HepG2 (cell line): ENCODE results near the gene CCDC170. TPM values are rescaled to one million over a fixed set of nuclear protein-coding genes. Genes with fewer than 3 reads are reported as not detected.

Experiments
- ATAC-seq: fragments of 200-7000 bp; cut with Tn5 transposase; 3 replicates; pipeline ENCODE4 v1.9.1; 2020; ENCODE audit warnings: mild to moderate bottlenecking, moderate library complexity
- BruUV-seq: library from RNA; stranded (reverse); fragments of 400-500 nt; replicated peaks from 2 replicates; lab custom pipeline; 2021; lab: Mats Ljungman, UMichigan
- CTCF ChIA-PET: fragments of 300-600 bp; formaldehyde crosslinking; extraction: SDS; loops from one replicate; lab custom pipeline; 2021; ENCODE audit warnings: low total read pairs, inconsistent platforms, low intra/inter-chr PET ratio; lab: Yijun Ruan, JAX
- POLR2A ChIA-PET: fragments of 350-600 bp; sonication (Branson Sonifier 250); formaldehyde crosslinking; loops from one replicate; lab custom pipeline; 2020; ENCODE audit warnings: antibody characterized with exemption, inconsistent platforms; lab: Yijun Ruan, JAX
- DNase-seq: peaks from one replicate; pipeline ENCODE4 v3.0.0-alpha.2; 2015; ENCODE audit warnings: low spot score
- FAIRE-seq: peaks from 3 replicates; lab custom pipeline; 2011; peaks lifted over from hg19 to GRCh38; lab: Jason Lieb, UNC
- H2AFZ ChIP-seq: one replicate; pipeline ENCODE4 v1.6.1; 2011; ENCODE audit warnings: low read length, inconsistent platforms
- H3K27ac ChIP-seq: fragments of 300-600 bp; 3 replicates; pipeline ENCODE4 v1.8.0; 2011; ENCODE audit warnings: mixed run types, mild to moderate bottlenecking, mixed read lengths, low read length, inconsistent platforms; ENCODE audit not compliant: insufficient read depth; ENCODE audit errors: extremely low read length
- H3K27me3 ChIP-seq, 2 experiments: fragments of 200-600 bp in 1 of 2; 2 replicates in 1 of 2; 3 replicates in 1 of 2; pipeline versions ENCODE4 v1.6.0 to v1.8.0; 2011; ENCODE audit warnings: low read length in 2 of 2, mild to moderate bottlenecking in 2 of 2, moderate library complexity in 2 of 2, inconsistent platforms in 1 of 2; ENCODE audit not compliant: insufficient read depth in 2 of 2, control insufficient read depth in 1 of 2
- H3K36me3 ChIP-seq, 2 experiments: fragments of 200-600 bp in 1 of 2; replicated peaks in 1 of 2; 2 replicates in 1 of 2; 3 replicates in 1 of 2; pipeline versions ENCODE4 v1.5.1 to v1.8.0; 2011; ENCODE audit warnings: low read length in 2 of 2, inconsistent platforms in 1 of 2; ENCODE audit not compliant: insufficient read depth in 2 of 2, control insufficient read depth in 1 of 2
- H3K4me1 ChIP-seq: 2 replicates; pipeline ENCODE4 v1.5.1; 2012; ENCODE audit warnings: low read length, inconsistent platforms; ENCODE audit not compliant: insufficient read depth
- H3K4me2 ChIP-seq: 2 replicates; pipeline ENCODE4 v1.6.0; 2011; ENCODE audit warnings: low read depth, low read length, inconsistent platforms
- H3K4me3 ChIP-seq, 3 experiments: fragments of 200-600 bp in 1 of 3; sonication (generic), shearing (Covaris generic) in 1 of 3; replicated peaks in 1 of 3; 2 replicates each; pipeline ENCODE4 v1.5.1; 2011 to 2016; ENCODE audit warnings: low read length in 3 of 3, inconsistent platforms in 2 of 3, low read depth in 2 of 3, mild to moderate bottlenecking in 2 of 3, control low read depth in 1 of 3, mixed read lengths in 1 of 3; ENCODE audit not compliant: insufficient read depth in 1 of 3
- H3K79me2 ChIP-seq: one replicate; pipeline ENCODE4 v1.6.1; 2011; ENCODE audit warnings: low read length, inconsistent platforms; ENCODE audit not compliant: insufficient read depth
- H3K9ac ChIP-seq: 2 replicates; pipeline ENCODE4 v1.6.0; 2011; ENCODE audit warnings: mild to moderate bottlenecking, low read depth, low read length, inconsistent platforms; ENCODE audit not compliant: insufficient read depth
- H3K9me3 ChIP-seq: 2 replicates; pipeline ENCODE4 v1.5.1; 2012; ENCODE audit warnings: mild to moderate bottlenecking, low read length
- H4K20me1 ChIP-seq: 2 replicates; pipeline ENCODE4 v1.6.0; 2011; ENCODE audit warnings: inconsistent platforms, mild to moderate bottlenecking, low read length, moderate library complexity; ENCODE audit not compliant: insufficient read depth
- CENPT ChIP-seq: sonication (generic); formaldehyde crosslinking; IDR thresholded peaks from 2 replicates; pipeline ENCODE4 v1.8.0; 2022; ENCODE audit warnings: low read depth, mild to moderate bottlenecking, moderate library complexity, missing genetic modification reagents
- HNF1B ChIP-seq: sonication (generic); formaldehyde crosslinking; IDR thresholded peaks from 2 replicates; pipeline ENCODE4 v1.5.1; 2020; ENCODE audit warnings: mild to moderate bottlenecking, moderate library complexity, missing genetic modification reagents
- KDM5A ChIP-seq: fragments of 200-600 bp; sonication (generic); IDR thresholded peaks from 2 replicates; pipeline ENCODE4 v1.7.0; 2018; ENCODE audit warnings: antibody characterized with exemption, mild to moderate bottlenecking, low read length, borderline replicate concordance
- KMT2B ChIP-seq: IDR thresholded peaks from 2 replicates; pipeline ENCODE4 v1.6.1; 2016; ENCODE audit warnings: missing genetic modification reagents, missing compliant biosample characterization
- MAFF ChIP-seq: IDR thresholded peaks from 2 replicates; pipeline ENCODE4 v1.6.1; 2011; ENCODE audit warnings: low read depth, low read length, improper control_type of control experiment
- MAFK ChIP-seq, 2 experiments: IDR thresholded peaks in 1 of 2; conservative IDR thresholded peaks in 1 of 2; 2 replicates each; pipeline ENCODE4 v1.6.1; 2011; ENCODE audit warnings: improper control_type of control experiment in 2 of 2, low read length in 2 of 2
- MIXL1 ChIP-seq: IDR thresholded peaks from 2 replicates; pipeline ENCODE4 v1.6.1; 2016
- SUZ12 ChIP-seq: fragments of 150-350 bp; IDR thresholded peaks from 2 replicates; pipeline ENCODE4 v1.6.1; 2014; ENCODE audit warnings: low read depth, low read length
- ZNF280D ChIP-seq: sonication (generic); formaldehyde crosslinking; IDR thresholded peaks from 2 replicates; pipeline ENCODE4 v1.5.1; 2020; ENCODE audit warnings: mild to moderate bottlenecking, missing genetic modification reagents
- ZNF317 ChIP-seq: sonication (generic); formaldehyde crosslinking; IDR thresholded peaks from 2 replicates; pipeline ENCODE4 v1.5.0; 2020; ENCODE audit warnings: mild to moderate bottlenecking, missing genetic modification reagents
- WGBS: methylation state at CpG from one replicate; pipeline ENCODE4 v1.1.6; 2017; ENCODE audit warnings: low lambda C conversion rate; 5-methylcytosine and 5-hydroxymethylcytosine counted together
- in situ Hi-C: cut with HindIII; loops from 2 replicates; pipeline ENCODE4 v1.10.0; 2017; ENCODE audit warnings: low pct_unique_long_range_greater_than_20kb; ENCODE audit not compliant: extremely low pct_ligation_motif_present
- intact Hi-C: fragments of 100-400 bp; cut with micrococcal nuclease; formaldehyde crosslinking; loops from one replicate; pipeline ENCODE4 v1.10.0; 2022; ENCODE audit not compliant: unreplicated experiment
- polyA plus RNA-seq, 8 experiments: library from polyadenylated mRNA; depleted of rRNA in 3 of 8; stranded (reverse) in 7 of 8; unstranded in 1 of 8; fragments of >200 nt; fragmentation: Illumina TruSeq in 4 of 8; extraction: Trizol in 4 of 8; gene quantifications; 2 replicates each; pipeline versions ENCODE4 v1.2.1 to v1.2.3, GENCODE V29; 2011 to 2016; ENCODE audit warnings: low read depth in 4 of 8, missing spikeins in 1 of 8, mixed read lengths in 1 of 8; ENCODE audit not compliant: insufficient read depth in 1 of 8
- total RNA-seq, 5 experiments: library from RNA; depleted of rRNA; stranded (reverse); fragments of >200 nt; fragmentation: Illumina TruSeq; extraction: Trizol; gene quantifications; 2 replicates each; pipeline ENCODE4 v1.2.3, GENCODE V29; 2016; ENCODE audit warnings: low read depth in 1 of 5

CCDC170 gene
- total and polyA plus RNA-seq, 2 of the 13 experiments (the other 11 are each of a cell fraction or from before 2014, with no cell fraction given) = 0.90 to 5.1 TPM

- no peak for TF ChIP-seq KDM5A
- TF ChIP-seq ZNF280D = 0 out of 2 replicates have a peak, but pooled peaks have one; percentile 35
- no peak for TF ChIP-seq KMT2B (CRISPR knock-in tag)
- H3K9ac ChIP-seq = no peak overlapping the region
- no peaks in the 10 kb centered on the region for H3K36me3 ChIP-seq
- DNase-seq = no peak
- H3K27ac ChIP-seq = no peak overlapping the region
- H3K4me1 ChIP-seq = peaks cover 40% of the 10 kb centered on the region
- H3K4me3 ChIP-seq = no peak overlapping the region
- no peak overlapping the region for H3K4me2 ChIP-seq
- 0 out of 2 replicates have a peak, but pooled peaks cover 7% of the 10 kb centered on the region for H3K9me3 ChIP-seq
- BruUV-seq = no TSS peak
- intact Hi-C loops = no loop called here
- no peaks in the 10 kb centered on the region for H3K27me3 ChIP-seq
- ChIA-PET CTCF (no interaction called here), POLR2A (no interaction called here)
- in situ Hi-C loops = no loop called here
- H2AFZ ChIP-seq = no peak overlapping the region
- no peak for ATAC-seq
- H3K79me2 ChIP-seq = no peaks in the 10 kb centered on the region
- no peak for FAIRE-seq
- no peaks in the 10 kb centered on the region for H4K20me1 ChIP-seq
- WGBS = 97% methylated on average over 2 of the region's 2 CpGs
These were observed 161.3 kb downstream of the CCDC170 start for GRCh38 chr6:151655099-151655498.

GRCh38 chr6:151656392-151656791 is 162.6 kb downstream of the CCDC170 start:
- BruUV-seq = no TSS peak
- intact Hi-C loops (loop anchor here (2.0 kb wide), 1 partner anchor 162 kb away; the partner anchor contains the start of gene CCDC170), in situ Hi-C loops (no loop called here)
- FAIRE-seq (no peak), DNase-seq (no peak), ATAC-seq (no peak)
- no peaks in the 10 kb centered on the region for H3K27me3 ChIP-seq
- H2AFZ ChIP-seq = no peak overlapping the region
- ChIA-PET CTCF (no interaction called here), POLR2A (no interaction called here)
- no peak overlapping the region for H3K4me3 ChIP-seq
- H3K9ac ChIP-seq = no peak overlapping the region
- H4K20me1 ChIP-seq = no peaks in the 10 kb centered on the region
- H3K4me1 ChIP-seq = peaks cover 38% of the 10 kb centered on the region
- H3K27ac ChIP-seq = no peak overlapping the region
- H3K79me2 ChIP-seq = no peaks in the 10 kb centered on the region
- 95% methylated on average over 4 of the region's 4 CpGs for WGBS
- H3K36me3 ChIP-seq = no peaks in the 10 kb centered on the region
- TF ChIP-seq SUZ12 (no peak), CENPT (CRISPR knock-in tag) (no peak), MAFF (0 out of 2 replicates have a peak, but pooled peaks have one; percentile 15), ZNF317 (CRISPR knock-in tag) (no peak), MIXL1 (no peak), HNF1B (CRISPR knock-in tag) (no peak), MAFK (conservative IDR thresholded peaks at IDR 0.05 in 1 of 2, IDR thresholded peaks at IDR 0.05 in 1 of 2; ENCODE audit: low read length in 2 of 2) (0 out of 4 replicates have a peak, but pooled peaks of 1 of the 2 experiments have one; percentile 1)
- 0 out of 2 replicates have a peak, but pooled peaks cover 7% of the 10 kb centered on the region for H3K9me3 ChIP-seq
- H3K4me2 ChIP-seq = no peak overlapping the region
